NK-92 (cell line): ENCODE data around the gene GAL3ST1.
"Not testable (repeated sequence)": the region's sequence is repeated elsewhere in the genome, so short reads cannot be mapped to it uniquely, and the experiment has no call there.

Experiments used
- DNase-seq: peaks from one replicate; lab custom pipeline; 2025; ENCODE audit not compliant: unreplicated experiment; lab: John Stamatoyannopoulos, UW

GAL3ST1 gene

GRCh38 chr22:30596886-30597285, 22.4 kb upstream of the GAL3ST1 start:
- no peak for DNase-seq

GRCh38 chr22:30596199-30596598, 21.7 kb upstream of the GAL3ST1 start:
- DNase-seq: no peak

- DNase-seq: not testable (repeated sequence)
These were observed 17.9 kb upstream of the GAL3ST1 start for GRCh38 chr22:30592360-30592713.

GRCh38 chr22:30591588-30592359, 17.3 kb upstream of the GAL3ST1 start, which contains the start of gene PES1:
TSS of gene PES1 (minus strand) at chr22:30591910. CDS start at chr22:30591833, 77 bp downstream.
- DNase-seq: peak; percentile 66

- no peak for DNase-seq
These were observed 16.7 kb upstream of the GAL3ST1 start for GRCh38 chr22:30591191-30591587.

- no peak for DNase-seq
These were observed 11.9 kb upstream of the GAL3ST1 start for GRCh38 chr22:30586414-30586813.

GRCh38 chr22:30584441-30584840, 10.0 kb upstream of the GAL3ST1 start:
- DNase-seq: no peak

- no peak for DNase-seq
These were observed 8.5 kb upstream of the GAL3ST1 start for GRCh38 chr22:30582788-30583545.

- DNase-seq: no peak
These were observed 7.6 kb upstream of the GAL3ST1 start for GRCh38 chr22:30582051-30582450.

GRCh38 chr22:30580896-30581295, 6.4 kb upstream of the GAL3ST1 start:
- DNase-seq: no peak

- DNase-seq: no peak
These were observed 4.0 kb upstream of the GAL3ST1 start for GRCh38 chr22:30578481-30578880.

GRCh38 chr22:30575859-30576258, 1.4 kb upstream of the GAL3ST1 start:
- DNase-seq: no peak

- no peak for DNase-seq
These were observed 669 bp upstream of the GAL3ST1 start for GRCh38 chr22:30574997-30575671.

GRCh38 chr22:30573594-30574094, 821 bp downstream of the GAL3ST1 start:
- no peak for DNase-seq

- DNase-seq: no peak
These were observed 1.4 kb downstream of the GAL3ST1 start for GRCh38 chr22:30572840-30573593.

GRCh38 chr22:30572210-30572609, 2.3 kb downstream of the GAL3ST1 start:
- no peak for DNase-seq

GRCh38 chr22:30569674-30570202, 4.7 kb downstream of the GAL3ST1 start:
- DNase-seq: no peak

GRCh38 chr22:30568137-30568805, 6.2 kb downstream of the GAL3ST1 start:
- no peak for DNase-seq

- DNase-seq: not testable (repeated sequence)
These were observed 7.2 kb downstream of the GAL3ST1 start for GRCh38 chr22:30567277-30567676.

GRCh38 chr22:30566125-30566524, 8.3 kb downstream of the GAL3ST1 start:
- DNase-seq: no peak
